GM21381 (cell line): ENCODE measurements around the gene ITIH1.
A peak's percentile ranks its signal among the peaks of the same experiment; 100 is the strongest.
"Not testable (repeated sequence)": the region's sequence is repeated elsewhere in the genome, so short reads cannot be mapped to it uniquely, and the experiment has no call there.

Experiments used
- ATAC-seq: cut with Tn5 transposase; IDR thresholded peaks from one replicate; pipeline ENCODE4 v1.9.1; 2021; ENCODE audit warnings: mild to moderate bottlenecking, moderate library complexity; ENCODE audit not compliant: unreplicated experiment

ITIH1 gene

DNA sequence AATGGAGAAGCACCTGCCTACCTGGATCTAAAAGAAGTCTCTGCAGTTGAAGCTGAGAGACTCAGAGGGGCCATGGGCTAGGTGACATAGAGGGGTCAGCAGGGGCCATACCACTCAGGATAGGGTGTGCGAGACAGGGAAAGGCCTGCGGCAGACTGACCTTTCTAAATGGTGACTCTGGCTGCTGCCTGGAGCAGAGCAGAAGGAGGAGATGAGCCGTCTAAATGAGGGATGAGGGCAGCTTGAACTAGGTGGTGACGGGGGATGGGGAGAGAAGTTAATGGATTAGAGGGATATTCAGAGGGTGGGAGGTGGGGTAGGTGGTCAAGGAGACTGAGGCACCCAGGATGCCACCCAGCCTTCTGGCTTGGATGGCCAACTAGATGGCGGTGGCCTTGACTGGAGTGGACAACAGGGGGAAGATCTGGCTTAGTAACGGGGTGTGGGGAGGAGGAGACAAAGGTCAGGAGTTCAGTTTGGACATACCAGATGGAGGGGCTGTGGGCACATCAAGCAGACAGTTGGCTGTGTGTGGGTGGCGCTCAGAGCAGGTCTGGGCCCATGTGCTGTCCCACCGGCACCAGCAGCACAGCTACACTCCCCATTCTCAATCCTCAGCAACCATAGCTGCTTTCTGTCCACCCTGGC is 3.2 kb upstream of the ITIH1 start:
- ATAC-seq: no peak

DNA sequence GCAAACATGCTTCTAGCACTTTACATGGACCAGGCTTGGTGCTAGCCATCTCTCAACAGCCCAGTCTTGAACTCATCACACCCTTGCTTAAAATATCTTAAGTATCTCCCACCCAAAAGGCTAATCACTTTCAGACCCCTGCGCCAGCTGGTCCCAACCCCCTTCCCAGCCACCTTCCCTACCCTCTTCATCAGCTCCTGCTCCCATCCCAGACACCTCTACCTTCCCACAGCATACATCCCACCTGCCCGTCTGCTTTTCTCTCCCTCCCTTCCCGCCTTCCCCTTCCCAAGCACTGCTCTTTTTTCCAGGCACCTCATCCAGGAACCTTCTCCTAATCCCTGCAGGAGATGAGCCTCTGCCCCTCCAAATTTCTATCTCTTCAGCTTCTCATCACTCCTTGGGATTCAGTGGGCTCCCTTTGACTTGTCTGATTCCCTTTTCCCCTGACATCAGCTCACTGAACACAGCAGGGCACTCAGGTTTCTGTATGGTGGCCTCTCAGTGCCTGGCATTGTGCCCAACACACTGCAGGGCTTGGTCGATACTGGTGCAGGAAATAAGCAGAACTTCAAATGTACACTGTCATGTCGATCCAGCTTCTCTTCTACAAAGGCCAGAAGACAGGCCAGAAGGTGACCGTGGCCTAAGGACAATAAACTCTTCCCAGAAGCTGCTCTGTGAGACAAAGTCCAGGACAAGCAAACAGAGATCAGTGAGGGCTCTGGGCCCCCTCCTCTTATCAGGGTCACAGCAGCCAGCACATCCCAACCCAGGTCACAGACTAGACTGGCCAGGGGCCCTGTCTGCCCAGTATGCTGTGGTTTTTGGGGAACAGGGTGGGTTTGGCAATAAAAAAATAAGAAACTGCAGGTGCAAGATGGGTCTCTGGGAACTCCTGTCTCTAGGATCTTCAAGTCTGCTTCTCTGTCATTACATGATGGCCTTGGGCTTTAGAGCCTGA is 2.2 kb upstream of the ITIH1 start:
- ATAC-seq: no peak

DNA sequence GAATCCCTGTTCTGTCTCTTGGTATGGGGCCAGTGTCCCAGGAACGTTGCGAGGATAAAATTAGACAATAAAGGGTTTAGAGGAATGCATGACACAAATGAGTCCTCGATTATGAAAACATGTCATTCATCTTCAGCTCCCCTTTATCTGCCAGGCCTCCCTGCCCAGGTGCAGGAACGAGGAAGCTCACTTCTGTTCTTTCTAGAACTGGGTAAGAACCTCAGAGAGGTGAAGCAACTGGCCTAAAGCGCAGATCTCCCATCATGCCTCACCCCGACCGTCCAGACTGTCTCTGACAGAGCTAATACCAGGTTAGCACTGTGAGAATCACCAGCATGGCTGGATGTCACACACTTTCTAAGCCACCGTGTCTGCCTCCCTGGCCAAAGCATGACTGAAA is 1.5 kb upstream of the ITIH1 start:
- no peak for ATAC-seq

DNA sequence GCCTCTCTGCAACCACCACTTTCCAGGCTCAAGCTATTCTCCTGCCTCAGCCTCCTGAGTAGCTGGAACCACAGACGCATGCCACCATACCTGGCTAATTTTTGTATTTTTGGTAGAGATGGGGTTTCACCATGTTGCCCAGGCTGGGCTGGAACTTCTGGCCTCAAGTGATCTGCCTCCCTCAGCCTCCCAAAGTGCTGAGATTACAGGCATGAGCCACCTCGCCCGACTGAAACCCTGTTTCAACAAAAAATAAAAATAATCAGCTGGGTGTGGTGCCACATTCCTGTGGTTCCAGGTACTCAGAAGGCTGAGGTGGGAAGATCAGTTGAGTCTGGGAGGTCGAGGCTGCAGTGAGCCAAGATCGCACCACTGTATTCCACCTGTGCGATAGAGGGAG is 913 bp upstream of the ITIH1 start:
- ATAC-seq: not testable (repeated sequence)

DNA sequence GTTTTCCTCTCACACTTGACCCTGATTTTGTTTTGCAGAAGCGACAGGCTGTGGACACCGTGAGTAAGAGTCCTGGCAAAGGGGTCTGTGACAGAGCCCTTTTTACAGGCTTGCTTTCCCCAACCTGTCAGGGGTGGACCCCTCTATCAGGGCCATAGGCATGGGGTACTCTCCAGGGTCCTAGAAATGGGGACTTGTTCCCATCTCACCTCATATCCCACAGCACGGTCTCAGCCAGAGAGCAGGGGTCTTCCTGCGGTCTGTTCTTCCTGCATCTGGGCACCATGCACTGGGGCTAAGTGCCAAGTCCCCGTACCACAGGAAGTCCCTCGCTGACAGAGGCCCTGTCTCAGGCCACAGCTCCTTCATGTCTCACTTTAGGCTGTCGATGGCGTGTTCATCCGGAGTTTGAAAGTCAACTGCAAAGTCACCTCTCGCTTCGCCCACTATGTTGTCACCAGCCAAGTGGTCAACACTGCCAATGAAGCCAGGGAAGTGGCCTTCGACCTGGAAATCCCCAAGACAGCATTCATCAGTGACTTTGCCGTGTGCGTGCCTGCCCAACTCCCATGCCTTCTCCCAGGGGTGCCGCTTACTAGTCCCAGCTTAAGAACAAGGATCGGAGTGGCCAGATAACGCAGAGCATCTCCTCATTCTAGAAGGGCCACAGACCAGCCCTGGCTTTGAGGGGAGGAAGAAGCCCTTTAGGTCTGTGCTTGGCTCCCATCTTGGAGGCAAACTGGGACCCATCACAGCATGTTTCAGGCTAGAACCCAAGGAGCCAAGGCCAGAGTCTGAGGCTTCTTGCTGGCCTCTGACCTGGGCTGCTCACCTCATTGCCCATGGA is 783 bp downstream of the ITIH1 start:
- no peak for ATAC-seq

DNA sequence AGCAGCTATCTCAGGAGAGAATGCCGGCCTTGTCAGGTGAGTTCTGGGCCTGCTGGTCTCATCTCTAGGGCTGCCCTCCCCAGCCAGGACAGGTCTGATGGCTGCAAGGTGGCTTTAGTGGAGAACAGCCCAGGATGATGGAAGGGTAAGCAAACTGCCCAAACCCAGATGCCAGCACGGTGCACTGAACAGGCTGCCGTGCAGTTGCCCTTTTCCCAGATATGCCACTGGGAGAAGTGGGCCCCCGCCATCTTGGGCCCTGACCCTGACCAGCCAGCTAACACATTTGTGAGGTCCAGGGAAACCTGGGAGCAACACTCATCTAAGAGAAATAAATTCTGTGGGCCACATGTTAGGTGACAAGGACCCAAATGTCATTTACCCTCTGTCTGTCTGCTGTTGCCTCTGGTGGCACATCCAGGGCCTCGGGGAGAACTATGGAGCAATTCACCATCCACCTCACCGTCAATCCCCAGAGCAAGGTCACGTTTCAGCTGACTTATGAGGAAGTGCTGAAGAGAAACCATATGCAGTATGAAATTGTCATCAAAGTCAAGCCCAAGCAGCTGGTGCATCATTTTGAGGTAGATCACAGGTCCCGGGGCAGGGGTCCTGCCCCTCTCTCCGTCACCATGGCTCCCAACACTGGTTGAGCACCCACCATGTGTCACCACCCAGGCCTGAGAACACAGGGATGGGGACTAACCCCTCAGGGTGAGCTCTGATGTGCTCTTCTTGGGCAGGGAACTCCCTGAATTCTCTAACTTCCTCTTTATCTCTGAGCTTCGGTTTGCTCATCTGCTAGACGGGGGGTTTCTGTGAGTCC is 1.8 kb downstream of the ITIH1 start:
- ATAC-seq: peak; percentile 76

DNA sequence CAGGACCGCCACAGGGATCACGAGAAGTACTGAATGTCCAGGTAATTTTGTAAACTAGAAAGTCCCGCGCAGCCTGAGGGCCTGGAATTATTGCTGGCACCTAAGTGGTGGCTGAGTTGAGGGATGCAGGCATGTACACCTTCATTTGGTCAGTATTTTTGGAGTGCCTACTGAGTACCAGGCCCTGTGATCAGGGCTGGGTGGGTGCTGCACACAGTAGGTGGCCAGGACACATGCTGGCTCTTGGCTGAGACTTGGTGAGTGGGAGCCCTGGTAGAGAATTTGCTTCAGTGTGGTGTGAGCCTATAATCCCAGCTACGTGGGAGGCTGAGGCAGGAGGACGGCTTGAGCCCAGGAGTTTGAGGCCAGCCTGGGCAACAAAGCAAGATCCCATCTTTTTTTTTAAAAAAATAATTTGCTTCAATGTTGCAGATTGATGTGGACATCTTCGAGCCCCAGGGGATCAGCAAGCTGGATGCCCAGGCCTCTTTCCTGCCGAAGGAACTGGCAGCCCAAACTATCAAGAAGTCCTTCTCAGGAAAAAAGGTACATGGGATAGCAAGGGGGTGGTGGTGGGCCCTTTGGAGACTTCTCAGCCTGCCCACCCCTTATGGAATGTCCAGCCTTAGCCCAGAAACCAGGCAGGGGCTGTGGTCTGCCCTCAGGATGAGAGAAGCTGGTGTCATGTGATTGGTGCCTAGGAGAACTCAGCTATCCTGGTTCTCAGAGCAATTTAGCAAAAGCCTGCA is 2.6 kb downstream of the ITIH1 start:
- no peak for ATAC-seq

DNA sequence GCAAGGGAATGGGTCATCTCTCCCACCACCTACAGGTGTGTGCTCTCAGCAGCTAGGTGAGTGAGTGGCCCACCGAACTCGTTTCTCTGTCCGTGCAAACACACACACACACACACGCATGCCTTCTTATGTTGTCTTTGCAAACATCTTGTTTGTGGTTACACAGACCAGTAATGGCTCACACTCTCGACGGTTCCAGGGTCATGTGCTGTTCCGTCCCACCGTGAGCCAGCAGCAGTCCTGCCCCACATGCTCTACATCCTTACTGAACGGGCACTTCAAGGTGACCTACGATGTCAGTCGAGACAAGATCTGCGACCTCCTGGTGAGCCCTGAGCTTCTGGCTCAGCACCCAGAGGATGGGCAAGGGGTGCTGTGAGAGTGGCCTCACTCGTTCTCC is 4.3 kb downstream of the ITIH1 start:
- ATAC-seq: no peak

DNA sequence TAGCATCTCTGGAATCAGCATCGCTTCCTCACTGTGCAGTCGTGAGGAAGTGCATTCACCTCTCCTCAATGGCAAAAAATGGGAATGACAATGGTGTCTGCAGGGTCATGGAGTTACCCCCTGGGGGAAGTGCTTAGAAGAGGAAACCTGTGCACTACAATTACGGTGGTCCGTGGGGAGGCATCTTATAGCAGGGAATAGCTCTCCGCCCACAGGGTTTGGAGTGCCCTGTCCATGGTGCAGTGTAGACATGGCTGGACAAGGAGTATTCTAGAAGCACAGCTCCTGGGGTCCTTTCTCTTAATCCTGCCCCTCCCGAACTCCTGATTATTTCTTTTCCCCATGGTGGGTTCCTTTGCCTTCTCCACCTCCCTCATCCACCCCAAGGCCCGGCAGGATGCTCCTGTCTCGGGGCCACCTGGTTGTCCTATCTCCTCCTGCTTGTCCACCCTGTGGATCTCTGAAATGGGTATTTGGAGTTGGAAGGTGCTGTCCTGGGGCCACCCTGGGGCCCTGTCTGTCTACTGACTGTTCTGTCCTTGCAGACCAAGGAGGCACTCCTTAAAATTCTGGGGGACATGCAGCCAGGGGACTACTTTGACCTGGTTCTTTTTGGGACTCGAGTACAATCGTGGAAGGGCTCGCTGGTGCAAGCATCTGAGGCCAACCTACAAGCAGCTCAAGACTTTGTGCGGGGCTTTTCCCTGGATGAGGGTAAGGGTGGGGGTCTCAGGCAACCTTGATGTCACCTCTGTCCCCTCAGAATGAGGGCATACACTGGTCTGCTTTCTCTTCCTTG is 5.2 kb downstream of the ITIH1 start:
- no peak for ATAC-seq

DNA sequence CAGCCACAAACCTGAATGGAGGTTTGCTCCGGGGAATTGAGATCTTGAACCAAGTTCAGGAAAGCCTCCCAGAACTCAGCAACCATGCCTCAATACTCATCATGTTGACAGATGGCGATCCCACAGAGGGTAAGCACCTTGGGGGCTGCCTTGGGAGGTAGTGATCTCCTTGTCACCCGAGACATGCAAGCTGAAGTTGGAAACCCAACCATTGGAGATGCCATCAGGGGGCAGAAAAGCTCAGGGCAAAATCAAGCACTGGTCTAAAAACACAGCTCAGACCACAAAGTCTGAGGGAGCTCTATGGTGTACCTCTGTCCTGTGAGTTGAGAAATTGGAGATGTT is 5.8 kb downstream of the ITIH1 start:
- ATAC-seq: no peak

DNA sequence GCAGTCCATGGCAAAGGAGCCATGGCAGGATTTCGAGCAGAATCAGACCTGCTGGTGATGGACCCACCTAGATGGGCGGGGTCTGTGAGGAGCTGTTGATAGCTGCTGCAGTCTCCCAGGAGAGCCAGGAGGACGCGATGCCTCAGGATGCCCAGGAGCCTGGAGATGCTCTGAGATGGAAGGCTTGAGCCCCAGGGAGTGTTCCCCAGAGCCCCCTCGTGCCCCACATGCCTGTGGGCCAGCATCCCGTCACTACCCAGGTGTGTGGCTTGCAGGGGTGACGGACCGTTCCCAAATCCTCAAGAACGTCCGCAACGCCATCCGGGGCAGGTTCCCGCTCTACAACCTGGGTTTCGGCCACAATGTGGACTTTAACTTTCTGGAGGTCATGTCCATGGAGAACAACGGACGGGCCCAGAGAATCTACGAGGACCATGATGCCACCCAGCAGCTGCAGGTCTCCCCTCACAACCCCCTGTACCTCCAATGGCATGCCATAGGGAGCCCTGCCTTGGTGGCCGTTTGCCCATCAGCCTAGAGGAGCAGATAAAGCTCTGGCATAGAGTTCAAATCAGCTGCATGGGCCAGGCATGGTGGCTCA is 6.7 kb downstream of the ITIH1 start:
- no peak for ATAC-seq

DNA sequence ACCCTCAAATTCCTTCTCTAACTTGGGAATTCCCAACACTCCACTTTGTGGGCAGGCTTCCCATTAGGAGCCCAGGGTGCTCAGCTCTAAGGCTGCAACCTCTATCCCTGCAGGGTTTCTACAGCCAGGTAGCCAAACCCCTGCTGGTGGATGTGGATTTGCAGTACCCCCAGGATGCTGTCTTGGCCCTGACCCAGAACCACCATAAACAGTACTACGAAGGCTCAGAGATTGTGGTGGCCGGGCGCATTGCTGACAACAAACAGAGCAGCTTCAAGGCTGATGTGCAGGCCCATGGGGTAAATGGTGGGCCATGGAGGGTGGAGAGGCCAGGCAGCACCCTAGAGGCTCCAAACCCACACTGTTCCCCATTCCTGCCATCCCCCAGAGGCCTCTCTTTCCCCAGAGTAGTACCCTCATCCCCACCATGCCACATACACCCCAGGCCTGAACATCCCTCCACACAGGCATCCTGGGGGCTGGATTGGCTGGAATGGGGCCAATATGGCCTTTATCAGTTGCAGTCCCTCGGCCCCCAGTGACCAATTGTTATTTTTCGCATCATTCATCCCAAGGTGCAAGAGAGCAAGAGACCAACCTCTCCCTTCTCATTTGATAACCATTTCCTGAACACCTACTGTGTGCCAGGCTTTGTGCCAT is 7.7 kb downstream of the ITIH1 start:
- ATAC-seq: no peak

DNA sequence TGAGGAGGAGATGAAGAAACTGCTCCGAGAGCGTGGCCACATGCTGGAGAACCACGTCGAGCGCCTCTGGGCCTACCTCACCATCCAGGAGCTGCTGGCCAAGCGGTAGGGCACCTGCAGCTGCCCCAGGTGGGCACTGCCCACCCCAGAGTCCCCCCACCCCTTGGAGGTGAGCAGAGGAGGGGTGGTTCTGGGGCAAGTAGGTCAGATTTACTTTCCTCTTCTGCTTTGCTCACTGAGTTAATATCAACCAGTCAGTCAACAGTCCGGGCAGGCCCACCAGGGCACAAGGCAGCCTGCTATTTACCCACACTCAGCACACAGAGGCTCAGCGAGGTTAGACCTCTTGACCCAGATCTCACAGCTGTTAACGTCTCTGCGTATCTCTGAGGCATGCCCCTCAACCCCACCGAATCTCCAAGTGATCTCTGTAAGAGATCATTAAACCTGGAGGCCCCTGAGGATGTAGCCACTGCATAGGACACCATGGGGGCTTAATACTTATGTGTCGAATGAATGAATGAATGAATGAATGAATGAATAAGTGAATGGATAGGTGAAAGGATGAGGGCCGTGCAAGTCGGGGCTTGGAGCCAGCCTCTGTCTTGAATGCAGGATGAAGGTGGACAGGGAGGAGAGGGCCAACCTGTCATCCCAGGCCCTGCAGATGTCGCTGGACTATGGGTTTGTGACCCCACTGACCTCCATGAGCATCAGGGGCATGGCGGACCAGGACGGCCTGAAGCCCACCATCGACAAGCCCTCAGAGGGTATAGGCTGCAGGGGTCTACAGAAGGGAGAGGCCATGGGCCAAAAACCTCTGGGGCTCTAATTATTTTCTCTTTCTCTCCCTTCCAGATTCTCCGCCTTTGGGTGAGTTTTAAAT is 9.2 kb downstream of the ITIH1 start:
- ATAC-seq: no peak

DNA sequence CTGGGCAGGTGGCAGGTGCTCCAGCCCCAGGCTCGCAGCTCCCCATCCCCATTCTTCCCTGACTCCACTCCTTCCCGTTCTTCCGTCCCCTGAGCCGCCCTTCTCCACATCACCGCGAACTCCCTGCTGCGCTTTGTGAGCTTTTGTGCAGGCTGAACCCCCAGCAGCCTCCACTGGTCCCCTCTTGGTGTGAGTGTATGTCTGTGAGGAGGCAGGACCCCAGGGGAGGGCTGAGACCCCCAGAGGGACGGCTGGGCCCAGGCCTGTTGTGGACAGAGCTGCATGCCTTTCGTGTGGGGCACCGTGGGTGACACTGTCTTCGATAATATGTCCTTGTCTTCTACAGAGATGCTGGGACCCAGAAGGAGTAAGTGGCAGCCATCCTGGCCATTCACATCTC is 9.8 kb downstream of the ITIH1 start:
- no peak for ATAC-seq

DNA sequence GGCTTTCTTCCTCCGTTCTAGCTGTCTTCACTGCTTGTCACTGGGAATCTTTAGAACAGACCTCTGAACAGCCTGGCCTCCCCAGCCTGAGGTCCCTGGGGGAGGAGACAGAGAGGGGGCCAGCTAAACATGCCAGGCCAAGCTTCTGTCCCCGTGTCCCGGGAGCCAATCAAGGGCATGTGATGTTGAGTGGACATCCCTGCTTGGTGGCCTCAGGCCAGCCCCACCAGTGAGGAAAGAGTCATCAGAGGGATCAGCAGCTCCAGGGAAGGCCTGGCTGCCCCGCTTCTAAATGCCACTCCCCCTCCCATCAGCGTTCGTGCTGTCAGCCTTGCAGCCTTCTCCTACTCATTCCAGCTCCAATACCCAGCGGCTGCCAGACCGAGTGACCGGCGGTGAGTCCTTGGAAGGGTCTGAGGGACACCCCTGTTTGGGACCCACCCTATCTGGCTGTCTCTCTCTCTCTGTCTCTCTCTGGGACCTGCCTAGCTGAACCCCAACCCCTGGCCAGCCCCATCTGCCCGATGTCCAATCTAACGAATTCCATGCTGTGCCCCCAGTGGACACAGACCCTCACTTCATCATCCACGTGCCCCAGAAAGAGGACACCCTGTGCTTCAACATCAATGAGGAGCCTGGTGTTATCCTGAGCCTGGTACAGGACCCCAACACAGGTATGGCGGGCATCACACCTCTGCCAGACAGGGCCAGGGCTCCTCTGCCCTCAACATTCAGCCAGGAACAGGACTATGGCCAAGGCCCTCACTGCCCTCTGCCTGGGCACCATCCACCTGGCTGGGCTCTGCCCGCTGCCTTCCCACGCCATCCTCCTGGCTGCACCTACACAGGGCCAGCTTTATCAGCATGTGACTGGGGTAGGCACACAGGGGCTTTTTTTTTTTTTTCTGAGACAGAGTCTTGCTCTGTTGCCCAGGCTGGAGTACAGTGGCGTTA is 10.6 kb downstream of the ITIH1 start:
- ATAC-seq: no peak
